ENCODE data around the gene TCF20.

DNA sequence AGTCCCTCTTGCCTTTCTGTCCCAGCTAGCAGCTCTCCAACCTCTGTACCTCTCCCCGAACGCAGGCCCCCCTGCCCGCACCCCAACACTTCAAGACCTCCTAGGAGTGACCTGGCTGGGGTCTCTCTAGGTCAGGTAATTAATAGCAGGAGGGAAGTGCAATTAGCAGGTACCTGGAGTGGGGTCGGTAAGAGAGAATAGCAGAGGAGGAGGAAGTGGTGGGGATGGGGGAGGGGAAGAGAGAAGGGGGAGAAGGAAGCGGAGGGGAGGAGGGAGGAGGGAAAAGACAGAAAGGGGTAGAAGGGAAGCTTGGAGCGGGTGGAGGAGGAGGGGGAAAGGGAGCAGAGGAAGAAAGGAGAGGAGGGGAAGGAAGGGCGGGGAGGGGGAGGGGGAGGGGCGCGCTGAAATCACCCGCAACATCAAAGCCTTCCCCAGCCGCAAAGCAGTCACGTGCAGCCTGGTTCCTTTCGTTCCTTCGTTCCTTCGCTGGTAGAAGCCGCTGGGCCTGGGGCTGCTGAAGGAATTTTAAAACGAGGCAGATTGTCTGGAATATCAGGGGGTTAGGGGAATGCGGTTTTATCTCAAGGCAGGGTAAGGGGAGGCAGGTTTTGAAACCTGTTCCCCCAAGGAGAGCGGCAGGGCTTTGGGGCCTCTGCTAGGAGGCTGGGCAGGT is 29.3 kb upstream of the TCF20 start:
- TF ChIP-seq, protein P1, sequence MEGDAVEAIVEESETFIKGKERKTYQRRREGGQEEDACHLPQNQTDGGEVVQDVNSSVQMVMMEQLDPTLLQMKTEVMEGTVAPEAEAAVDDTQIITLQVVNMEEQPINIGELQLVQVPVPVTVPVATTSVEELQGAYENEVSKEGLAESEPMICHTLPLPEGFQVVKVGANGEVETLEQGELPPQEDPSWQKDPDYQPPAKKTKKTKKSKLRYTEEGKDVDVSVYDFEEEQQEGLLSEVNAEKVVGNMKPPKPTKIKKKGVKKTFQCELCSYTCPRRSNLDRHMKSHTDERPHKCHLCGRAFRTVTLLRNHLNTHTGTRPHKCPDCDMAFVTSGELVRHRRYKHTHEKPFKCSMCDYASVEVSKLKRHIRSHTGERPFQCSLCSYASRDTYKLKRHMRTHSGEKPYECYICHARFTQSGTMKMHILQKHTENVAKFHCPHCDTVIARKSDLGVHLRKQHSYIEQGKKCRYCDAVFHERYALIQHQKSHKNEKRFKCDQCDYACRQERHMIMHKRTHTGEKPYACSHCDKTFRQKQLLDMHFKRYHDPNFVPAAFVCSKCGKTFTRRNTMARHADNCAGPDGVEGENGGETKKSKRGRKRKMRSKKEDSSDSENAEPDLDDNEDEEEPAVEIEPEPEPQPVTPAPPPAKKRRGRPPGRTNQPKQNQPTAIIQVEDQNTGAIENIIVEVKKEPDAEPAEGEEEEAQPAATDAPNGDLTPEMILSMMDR (IDR thresholded peaks at IDR 0.05), result no peak
- TF ChIP-seq POLR2A (IDR thresholded peaks at IDR 0.05), result no peak
